ENCODE measurements around the gene STIMATE. TPM values are rescaled to one million over a fixed set of nuclear protein-coding genes. Genes with fewer than 3 reads are reported as not detected.

STIMATE gene
- total RNA-seq, 1 donor from 2014 or later: 28.4 TPM

- peaks cover 7% of the 10 kb centered on the region for H3K4me1 Mint-ChIP-seq (ENCODE audit: unreplicated experiment)
Observed at GRCh38 chr3:52874864-52875587, 22.3 kb downstream of the STIMATE start.

GRCh38 chr3:52874160-52874701 is 23.1 kb downstream of the STIMATE start:
- H3K36me3 Mint-ChIP-seq: peaks cover 3% of the 10 kb centered on the region
- no peak for TF ChIP-seq CTCF (conservative IDR thresholded peaks at IDR 0.05)
- H3K27ac Mint-ChIP-seq: no peak overlapping the region
- no peaks in the 10 kb centered on the region for H3K27me3 Mint-ChIP-seq
- DNase-seq (ENCODE audit: extremely low spot score, unreplicated experiment): no peak
- peaks cover 7% of the 10 kb centered on the region for H3K4me1 Mint-ChIP-seq (ENCODE audit: unreplicated experiment)
- H3K4me3 Mint-ChIP-seq: no peak overlapping the region
- no peaks in the 10 kb centered on the region for H3K9me3 Mint-ChIP-seq

More at GRCh38 chr3:52874864-52875587, 22.3 kb downstream of the STIMATE start:
- no peaks in the 10 kb centered on the region for H3K36me3 Mint-ChIP-seq
- H3K9me3 Mint-ChIP-seq: no peaks in the 10 kb centered on the region
- no peak for TF ChIP-seq CTCF (conservative IDR thresholded peaks at IDR 0.05)
- H3K27me3 Mint-ChIP-seq: no peaks in the 10 kb centered on the region
- no peak overlapping the region for H3K27ac Mint-ChIP-seq
- H3K4me3 Mint-ChIP-seq: no peak overlapping the region
- no peak for DNase-seq (ENCODE audit: extremely low spot score, unreplicated experiment)

- Mint-ChIP-seq H3K4me3 (no peak overlapping the region), H3K27ac (no peak overlapping the region), H3K9me3 (no peaks in the 10 kb centered on the region), H3K36me3 (peaks cover 4% of the 10 kb centered on the region), H3K27me3 (no peaks in the 10 kb centered on the region), H3K4me1 (ENCODE audit: unreplicated experiment) (peaks cover 7% of the 10 kb centered on the region)
- DNase-seq (ENCODE audit: extremely low spot score, unreplicated experiment): no peak
- no peak for TF ChIP-seq CTCF (conservative IDR thresholded peaks at IDR 0.05)
Observed at GRCh38 chr3:52873433-52874159, 23.8 kb downstream of the STIMATE start.

- Mint-ChIP-seq H3K36me3 (peaks cover 4% of the 10 kb centered on the region), H3K9me3 (no peaks in the 10 kb centered on the region), H3K4me1 (ENCODE audit: unreplicated experiment) (peaks cover 7% of the 10 kb centered on the region), H3K27ac (no peak overlapping the region), H3K4me3 (no peak overlapping the region), H3K27me3 (no peaks in the 10 kb centered on the region)
- no peak for TF ChIP-seq CTCF (conservative IDR thresholded peaks at IDR 0.05)
- no peak for DNase-seq (ENCODE audit: extremely low spot score, unreplicated experiment)
Observed at GRCh38 chr3:52872245-52872644, 25.1 kb downstream of the STIMATE start.

GRCh38 chr3:52871761-52872160 is 25.6 kb downstream of the STIMATE start:
- no peak for DNase-seq (ENCODE audit: extremely low spot score, unreplicated experiment)
- Mint-ChIP-seq H3K4me3 (no peak overlapping the region), H3K27ac (peak overlapping the region; percentile 10), H3K36me3 (peaks cover 4% of the 10 kb centered on the region), H3K4me1 (ENCODE audit: unreplicated experiment) (peaks cover 7% of the 10 kb centered on the region), H3K9me3 (no peaks in the 10 kb centered on the region), H3K27me3 (no peaks in the 10 kb centered on the region)
- TF ChIP-seq CTCF (conservative IDR thresholded peaks at IDR 0.05): no peak

Measured in type B pancreatic cell (in vitro differentiated cells).